Heart left ventricle (tissue), 16 donors: ENCODE data around the gene OCSTAMP. TPM values are rescaled to one million over a fixed set of nuclear protein-coding genes. Genes with fewer than 3 reads are reported as not detected.

ENCODE experiments used
- ATAC-seq, 4 donors: fragments of 200-7000 bp; cut with Tn5 transposase; one replicate each; pipeline ENCODE4 v1.9.1; 2020 to 2022; ENCODE audit warnings: moderate library complexity in 4 of 4, mild to moderate bottlenecking in 3 of 4, moderate number of reproducible peaks in 1 of 4
- DNase-seq, 5 donors: peaks; one replicate each; pipeline ENCODE4 v3.0.0-alpha.2; 2020
- H3K27ac ChIP-seq, 12 donors: fragments of 200-600 bp; sonication (generic) in 4 of 12; one replicate each; pipeline versions ENCODE4 v1.5.0 to v1.8.0; 2016 to 2022; ENCODE audit warnings: mild to moderate bottlenecking in 2 of 12
- H3K27me3 ChIP-seq, 9 donors: fragments of 200-600 bp; sonication (generic) in 2 of 9; one replicate each; pipeline versions ENCODE4 v1.5.1 to v1.8.0; 2016 to 2022; ENCODE audit warnings: mild to moderate bottlenecking in 3 of 9
- H3K36me3 ChIP-seq, 9 donors: fragments of 200-600 bp; sonication (generic) in 2 of 9; one replicate each; pipeline versions ENCODE4 v1.5.0 to v1.8.0; 2018 to 2022; ENCODE audit warnings: mild to moderate bottlenecking in 2 of 9
- H3K4me1 ChIP-seq, 12 donors: fragments of 200-600 bp; sonication (generic) in 4 of 12; one replicate each; pipeline versions ENCODE4 v1.5.0 to v1.8.0; 2016 to 2022; ENCODE audit warnings: mild to moderate bottlenecking in 3 of 12
- H3K4me3 ChIP-seq, 12 donors: fragments of 200-600 bp; sonication (generic) in 4 of 12; one replicate each; pipeline versions ENCODE4 v1.5.0 to v1.8.0; 2017 to 2022; ENCODE audit warnings: mild to moderate bottlenecking in 9 of 12, moderate library complexity in 4 of 12
- H3K9me3 ChIP-seq, 12 donors: fragments of 200-600 bp; sonication (generic) in 4 of 12; one replicate each; pipeline versions ENCODE4 v1.5.0 to v1.8.0; 2016 to 2022; ENCODE audit warnings: mild to moderate bottlenecking in 1 of 12
- CTCF ChIP-seq, 12 donors: fragments of 200-600 bp; sonication (generic) in 4 of 12; IDR thresholded peaks; one replicate each; pipeline versions ENCODE4 v1.5.0 to v1.8.0; 2018 to 2022; ENCODE audit warnings: antibody characterized with exemption in 12 of 12, mild to moderate bottlenecking in 5 of 12
- POLR2A ChIP-seq, 2 donors: fragments of 450-650 bp; IDR thresholded peaks; one replicate each; pipeline ENCODE4 v1.6.1; 2017; ENCODE audit warnings: antibody characterized with exemption in 2 of 2, mild to moderate bottlenecking in 2 of 2, moderate library complexity in 2 of 2
- WGBS, 4 donors: extraction: QIAGEN DNeasy Blood & Tissue Kit in 2 of 4; methylation state at CpG; one replicate each; pipeline versions ENCODE4 v1.1.5 to v1.1.7; 2013 to 2018; 5-methylcytosine and 5-hydroxymethylcytosine counted together
- intact Hi-C, 10 donors: fragments of 100-400 bp; cut with DNase I; formaldehyde crosslinking; loops; one replicate each; pipeline versions ENCODE4 v1.11.1 to v1.14.2; 2022
- polyA plus RNA-seq, 2 donors: library from polyadenylated mRNA; stranded (reverse); fragments of 200-250 nt; gene quantifications; one replicate each; pipeline ENCODE4 v1.2.3, GENCODE V29; 2013
- total RNA-seq, 9 donors: library from RNA; depleted of rRNA in 2 of 9; stranded (reverse); fragments of >200 nt in 2 of 9; fragmentation: NEBNext Ultra II Directional in 3 of 9; extraction: Animal tissue kit (Norgen Biotek cat#: 25700) in 3 of 9; gene quantifications; one replicate each; pipeline versions ENCODE4 v1.1.0 to v1.2.4, GENCODE V29; 2016 to 2023
- donor health status: ischemic (EF 13 %, LVEDD 7.1; RV severe dilation, severe dysfunction).
- donor health status: healthy with polysubstance abuse.
- donor health status: DM: no; HTN: yes; CAD: no.
- donor health status: DM: no; HTN: no; CAD: no.
- donor health status: ischemic (EF 25% LVEDD 6.9; RV normal size, moderate dysfunction).
- donor health status: ischemic (EF 25% LVEDD 5.7; RV mildly dilated, moderate dysfunction).
- donor health status: healthy.
- donor health status: DM: yes; HTN: yes; CAD: no.
- donor health status: ischemic (EF 35%, LVEDD 5.7; RV mildly dilated, moderate dysfunction).
- donor health status: nonischemic (EF 11% LVEDD 7.7; RV severe dilation, severe dysfunction).
- donor health status: DM: yes; HTN: yes; CAD: no.
- donor health status: PGD.
- donor health status: ischemic (EF 29% LVEDD 5.4; RV normal size, mild dysfunction).
- donor health status: nonischemic (EF 23%, LVEDD 6.1; RV moderate dilation, normal function).

The OCSTAMP gene
- total and polyA plus RNA-seq, 11 donors: not detected

- ATAC-seq: peak in 2 of 4 donors; percentile 62 to 80
Measured at GRCh38 chr20:46520976-46521579, 29.4 kb downstream of the OCSTAMP start.

GRCh38 chr20:46520540-46520939 lies 29.9 kb downstream of the OCSTAMP start:
- Histone ChIP-seq H3K27ac (no peak overlapping the region), H3K27me3 (peaks cover 0 to 29% (median 0%) of the 10 kb centered on the region in 9 donors), H3K36me3 (no peaks in the 10 kb centered on the region), H3K9me3 (no peaks in the 10 kb centered on the region), H3K4me1 (no peaks in the 10 kb centered on the region), H3K4me3 (no peak overlapping the region)
- WGBS, 4 donors: 76 to 86% (median 84%) methylated on average over 4 of the region's 4 CpGs
- TF ChIP-seq POLR2A (IDR thresholded peaks at IDR 0.05) (no peak), CTCF (IDR thresholded peaks at IDR 0.05) (no peak)
- DNase-seq: no peak
- intact Hi-C loops: loop anchor here in 4 of 10 donors (2.0 to 5.0 kb wide), 2 partner anchors 160 to 162 kb away; no protein-coding TSS in a partner anchor
- no peak for ATAC-seq

More at GRCh38 chr20:46520976-46521579, 29.4 kb downstream of the OCSTAMP start:
- TF ChIP-seq CTCF (IDR thresholded peaks at IDR 0.05) (peak; percentile 31 to 64 (median 50)), POLR2A (IDR thresholded peaks at IDR 0.05) (no peak)
- Histone ChIP-seq H3K36me3 (no peaks in the 10 kb centered on the region), H3K4me1 (no peaks in the 10 kb centered on the region), H3K27me3 (peaks cover 0 to 29% (median 0%) of the 10 kb centered on the region in 9 donors), H3K4me3 (no peak overlapping the region), H3K27ac (no peak overlapping the region), H3K9me3 (no peaks in the 10 kb centered on the region)
- intact Hi-C loops: loop anchor here in 6 of 10 donors (1.0 to 5.0 kb wide), 3 partner anchors 160 to 161 kb away; no protein-coding TSS in a partner anchor
- peak in 2 of 5 donors; percentile 19 to 39 for DNase-seq
- WGBS, 4 donors: 27 to 37% (median 32%) methylated on average over 4 of the region's 4 CpGs

- ATAC-seq (no peak), DNase-seq (no peak)
- intact Hi-C loops: loop anchor here in 4 of 10 donors (2.0 to 5.0 kb wide), 2 partner anchors 161 to 163 kb away; no protein-coding TSS in a partner anchor
- H3K4me1 ChIP-seq: no peaks in the 10 kb centered on the region
- whole genome bisulfite sequencing, 4 donors: 62 to 72% (median 68%) methylated on average over 3 of the region's 3 CpGs
- no peak overlapping the region for H3K4me3 ChIP-seq
- H3K27ac ChIP-seq: no peak overlapping the region
- peaks cover 0 to 28% (median 0%) of the 10 kb centered on the region in 9 donors for H3K27me3 ChIP-seq
- TF ChIP-seq CTCF (IDR thresholded peaks at IDR 0.05) (no peak), POLR2A (IDR thresholded peaks at IDR 0.05) (no peak)
- H3K9me3 ChIP-seq: no peaks in the 10 kb centered on the region
- no peaks in the 10 kb centered on the region for H3K36me3 ChIP-seq
Measured at GRCh38 chr20:46519471-46520068, 30.9 kb downstream of the OCSTAMP start.
